Activated T-cell treated with anti-CD3 and anti-CD28 coated beads, Interleukin-2, amount 50 U/mL, for 24 hours (primary cell): ENCODE results near the gene ZIC3.
A peak's percentile ranks its signal among the peaks of the same experiment; 100 is the strongest.

Source experiments
- DNase-seq: peaks from one replicate; pipeline ENCODE4 v3.0.0-alpha.2; 2020
- H3K27ac Mint-ChIP-seq: 2 replicates; pipeline ENCODE4 v1.8.0; 2020; ENCODE audit warnings: mild to moderate bottlenecking, mixed read lengths
- H3K27me3 Mint-ChIP-seq: 2 replicates; pipeline ENCODE4 v1.8.0; 2020; ENCODE audit warnings: mixed read lengths
- H3K36me3 Mint-ChIP-seq: 2 replicates; pipeline ENCODE4 v1.8.0; 2020; ENCODE audit warnings: low read depth, mixed read lengths
- H3K4me1 Mint-ChIP-seq: 2 replicates; pipeline ENCODE4 v1.8.0; 2020; ENCODE audit warnings: low read depth, mixed read lengths
- H3K4me3 Mint-ChIP-seq: 2 replicates; pipeline ENCODE4 v1.8.0; 2020; ENCODE audit warnings: mild to moderate bottlenecking, moderate library complexity, mixed read lengths
- H3K9me3 Mint-ChIP-seq: 2 replicates; pipeline ENCODE4 v1.8.0; 2020; ENCODE audit warnings: mixed read lengths

ZIC3 gene

GRCh38 chrX:137566746-137567679, 1.1 kb downstream of the ZIC3 start:
- DNase-seq, result no peak
- H3K9me3 Mint-ChIP-seq, result no peaks in the 10 kb centered on the region
- peak overlapping the region; percentile 67 for H3K27ac Mint-ChIP-seq
- H3K4me3 Mint-ChIP-seq, result peak overlapping the region; percentile 58
- H3K4me1 Mint-ChIP-seq, result peaks cover 24% of the 10 kb centered on the region
- H3K36me3 Mint-ChIP-seq, result no peaks in the 10 kb centered on the region
- H3K27me3 Mint-ChIP-seq, result peaks cover 91% of the 10 kb centered on the region

DNA sequence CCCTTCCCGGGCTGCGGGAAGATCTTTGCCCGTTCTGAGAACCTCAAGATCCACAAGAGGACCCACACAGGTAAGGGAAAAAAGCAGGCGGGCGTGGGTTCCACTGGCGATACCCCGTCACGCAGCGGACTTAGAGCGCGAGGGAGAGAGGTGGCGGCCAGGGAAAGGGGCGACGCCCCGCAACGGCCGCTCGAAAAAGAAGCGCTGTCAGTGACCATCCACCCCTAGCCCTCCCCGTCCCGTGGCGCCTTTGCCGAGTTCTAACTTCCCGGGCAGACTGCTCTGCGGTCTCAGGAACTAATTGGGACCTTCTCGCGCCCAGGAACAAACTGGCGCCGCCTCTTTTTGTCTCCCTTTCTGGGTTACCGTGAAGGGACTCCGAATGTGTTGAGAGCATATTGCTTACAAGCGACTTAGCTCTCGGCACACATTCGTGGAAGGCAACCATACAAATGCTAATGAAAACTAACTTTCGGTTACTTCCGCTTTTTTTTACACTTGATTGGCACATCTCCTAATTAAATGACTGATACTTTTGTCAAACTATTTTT, 1.8 kb downstream of the ZIC3 start:
- H3K4me3 Mint-ChIP-seq, result peak overlapping the region; percentile 58
- peaks cover 91% of the 10 kb centered on the region for H3K27me3 Mint-ChIP-seq
- peaks cover 24% of the 10 kb centered on the region for H3K4me1 Mint-ChIP-seq
- peak overlapping the region; percentile 67 for H3K27ac Mint-ChIP-seq
- no peaks in the 10 kb centered on the region for H3K36me3 Mint-ChIP-seq
- H3K9me3 Mint-ChIP-seq, result no peaks in the 10 kb centered on the region
- DNase-seq, result no peak

DNA sequence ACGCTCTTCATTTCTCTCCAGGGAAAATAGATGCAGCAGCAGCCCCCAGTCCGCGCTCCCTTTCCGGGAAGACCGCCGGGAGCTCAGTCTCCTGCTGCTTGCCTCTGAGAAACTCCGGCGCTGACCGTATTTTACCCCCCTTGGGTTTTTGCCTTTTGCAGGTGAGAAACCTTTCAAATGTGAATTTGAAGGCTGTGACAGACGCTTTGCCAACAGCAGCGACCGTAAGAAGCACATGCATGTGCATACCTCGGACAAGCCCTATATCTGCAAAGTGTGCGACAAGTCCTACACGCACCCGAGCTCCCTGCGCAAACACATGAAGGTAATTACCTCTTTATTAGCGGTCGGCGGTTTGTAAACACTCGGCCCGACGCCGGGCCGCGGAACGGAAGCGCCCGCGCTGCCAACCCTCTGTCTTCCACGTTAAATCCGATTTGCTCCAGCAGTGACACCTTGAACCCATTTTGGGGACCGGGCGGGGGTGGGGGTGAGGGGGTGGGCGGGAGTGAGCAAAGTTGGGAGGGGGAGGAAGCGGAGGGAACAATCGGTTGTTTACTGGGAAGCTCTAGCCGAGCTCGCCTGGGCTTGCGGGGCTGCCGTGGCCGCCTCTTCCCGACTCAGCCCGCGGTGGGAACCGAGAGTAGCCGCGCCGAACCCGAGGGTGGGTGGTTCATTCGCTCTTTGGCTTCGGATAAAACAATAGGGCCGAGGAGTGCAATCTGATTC, 3.0 kb downstream of the ZIC3 start:
- Mint-ChIP-seq H3K36me3 (no peaks in the 10 kb centered on the region), H3K4me3 (peak overlapping the region; percentile 36), H3K4me1 (peaks cover 24% of the 10 kb centered on the region), H3K27ac (peak overlapping the region; percentile 33), H3K27me3 (peaks cover 90% of the 10 kb centered on the region), H3K9me3 (no peaks in the 10 kb centered on the region)
- DNase-seq, result no peak

- Mint-ChIP-seq H3K36me3 (no peaks in the 10 kb centered on the region), H3K4me1 (peaks cover 22% of the 10 kb centered on the region), H3K27me3 (peaks cover 86% of the 10 kb centered on the region), H3K4me3 (no peak overlapping the region), H3K9me3 (no peaks in the 10 kb centered on the region), H3K27ac (no peak overlapping the region)
- DNase-seq, result no peak
These were observed 3.6 kb downstream of the ZIC3 start for GRCh38 chrX:137569470-137569891.

GRCh38 chrX:137573324-137574101, 7.6 kb downstream of the ZIC3 start:
- DNase-seq, result no peak
- no peaks in the 10 kb centered on the region for H3K9me3 Mint-ChIP-seq
- H3K36me3 Mint-ChIP-seq, result no peaks in the 10 kb centered on the region
- H3K4me3 Mint-ChIP-seq, result no peak overlapping the region
- no peak overlapping the region for H3K27ac Mint-ChIP-seq
- peaks cover 4% of the 10 kb centered on the region for H3K4me1 Mint-ChIP-seq
- peaks cover 91% of the 10 kb centered on the region for H3K27me3 Mint-ChIP-seq

DNA sequence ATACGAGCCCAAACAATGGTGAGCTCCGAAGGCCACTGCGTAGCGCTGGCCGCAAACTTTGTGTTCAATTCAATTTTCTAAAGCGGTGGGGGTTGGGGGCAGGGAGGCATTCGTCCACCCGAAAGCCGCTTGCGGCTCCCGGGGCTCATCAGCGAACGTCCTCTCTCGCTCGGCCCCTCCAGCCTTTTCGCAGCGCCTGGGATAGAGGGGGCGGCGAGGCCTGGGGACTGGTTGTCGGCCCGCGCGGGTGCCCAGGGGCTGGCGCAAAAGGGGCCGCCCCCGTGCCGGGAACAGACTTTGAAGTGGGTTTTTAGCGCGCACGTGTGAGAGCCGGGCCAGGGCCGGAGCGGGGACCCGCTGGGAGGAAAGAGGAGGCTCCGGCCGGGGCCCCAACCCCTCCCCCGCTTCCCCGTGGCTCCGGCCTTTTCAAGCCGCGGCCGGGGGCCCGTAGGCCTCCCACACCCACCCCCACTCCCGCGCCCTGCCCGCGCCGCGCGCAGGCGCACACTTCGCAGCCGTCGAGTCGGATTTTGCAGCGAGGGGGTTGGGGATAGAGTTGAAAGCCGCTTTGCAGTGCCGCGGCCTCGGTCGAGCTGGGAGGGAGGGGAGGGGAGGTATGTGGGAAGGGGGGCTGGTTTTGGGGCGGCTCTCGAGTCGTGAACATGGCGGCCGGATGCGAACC, 8.3 kb downstream of the ZIC3 start:
- Mint-ChIP-seq H3K36me3 (no peaks in the 10 kb centered on the region), H3K4me1 (no peaks in the 10 kb centered on the region), H3K27ac (no peak overlapping the region), H3K9me3 (no peaks in the 10 kb centered on the region), H3K27me3 (peaks cover 89% of the 10 kb centered on the region), H3K4me3 (no peak overlapping the region)
- no peak for DNase-seq

GRCh38 chrX:137574784-137575293, 8.9 kb downstream of the ZIC3 start:
- Mint-ChIP-seq H3K27me3 (peaks cover 89% of the 10 kb centered on the region), H3K4me1 (no peaks in the 10 kb centered on the region), H3K4me3 (no peak overlapping the region), H3K9me3 (no peaks in the 10 kb centered on the region), H3K27ac (no peak overlapping the region), H3K36me3 (no peaks in the 10 kb centered on the region)
- DNase-seq, result no peak

DNA sequence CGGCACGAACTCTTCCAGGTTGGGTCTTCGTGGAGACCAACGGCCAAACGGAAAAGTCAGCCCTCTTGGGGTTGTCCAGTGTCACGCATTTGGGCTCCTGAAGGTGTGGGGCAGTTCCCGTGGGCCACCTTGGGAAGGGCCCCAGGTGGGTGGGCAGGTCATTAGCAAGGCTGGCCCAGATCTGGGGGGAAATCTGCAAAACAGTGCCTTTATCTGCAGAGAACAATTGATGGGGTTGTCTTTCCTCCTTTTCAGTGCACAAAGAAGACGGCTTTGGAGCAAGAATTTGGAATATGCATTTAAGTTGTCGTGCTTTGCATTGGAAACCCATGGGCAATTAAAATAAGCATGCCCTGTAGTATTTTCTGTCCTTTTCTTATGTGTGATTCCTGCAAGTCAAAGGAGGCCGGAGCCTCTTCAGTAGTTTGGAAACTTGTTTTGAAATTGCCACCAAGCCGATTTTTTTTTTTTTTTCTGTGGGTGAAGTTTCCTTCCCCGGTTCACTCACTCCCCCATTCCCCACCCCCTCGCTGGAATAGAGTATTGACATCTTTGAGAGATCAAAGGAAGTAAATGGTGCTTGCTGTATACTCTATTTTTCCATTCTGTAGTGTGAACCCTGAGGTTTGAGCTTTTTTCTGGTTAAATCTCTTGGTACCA, 9.8 kb downstream of the ZIC3 start:
- no peak for DNase-seq
- H3K9me3 Mint-ChIP-seq, result no peaks in the 10 kb centered on the region
- H3K27me3 Mint-ChIP-seq, result peaks cover 85% of the 10 kb centered on the region
- no peaks in the 10 kb centered on the region for H3K36me3 Mint-ChIP-seq
- no peaks in the 10 kb centered on the region for H3K4me1 Mint-ChIP-seq
- H3K4me3 Mint-ChIP-seq, result no peak overlapping the region
- no peak overlapping the region for H3K27ac Mint-ChIP-seq

GRCh38 chrX:137587151-137587550, 21.2 kb downstream of the ZIC3 start:
- no peak overlapping the region for H3K4me3 Mint-ChIP-seq
- no peaks in the 10 kb centered on the region for H3K36me3 Mint-ChIP-seq
- no peaks in the 10 kb centered on the region for H3K9me3 Mint-ChIP-seq

DNA sequence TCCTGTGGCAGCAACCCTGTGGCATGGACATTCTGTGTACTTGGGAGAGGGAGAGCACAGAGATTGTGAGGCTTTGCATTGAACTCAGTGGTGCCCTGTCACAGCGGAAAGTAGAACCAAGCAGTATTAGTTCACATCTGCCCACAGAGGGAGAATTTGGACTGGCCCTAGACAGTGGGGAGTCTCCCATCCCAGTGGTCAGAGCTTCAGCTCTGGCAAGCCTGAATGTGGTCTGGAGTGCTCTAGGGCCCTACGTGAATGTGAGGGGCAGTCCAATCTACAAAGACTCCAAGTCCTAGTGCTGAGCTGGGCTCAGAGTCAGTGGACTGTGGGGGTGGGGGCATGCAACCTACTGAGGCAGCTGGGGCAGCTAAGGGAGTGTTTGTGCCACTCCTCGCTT, 34.8 kb downstream of the ZIC3 start:
- no peak overlapping the region for H3K27ac Mint-ChIP-seq
- DNase-seq, result no peak
- H3K9me3 Mint-ChIP-seq, result no peaks in the 10 kb centered on the region
- H3K4me3 Mint-ChIP-seq, result no peak overlapping the region
- no peaks in the 10 kb centered on the region for H3K4me1 Mint-ChIP-seq
- H3K27me3 Mint-ChIP-seq, result peaks cover 50% of the 10 kb centered on the region
- no peaks in the 10 kb centered on the region for H3K36me3 Mint-ChIP-seq

More at GRCh38 chrX:137587151-137587550, 21.2 kb downstream of the ZIC3 start:
- Mint-ChIP-seq H3K4me1 (no peaks in the 10 kb centered on the region), H3K27me3 (peaks cover 43% of the 10 kb centered on the region), H3K27ac (no peak overlapping the region)
- no peak for DNase-seq
